Measurements from ENCODE around the gene KCNJ10.

KCNJ10 gene

GRCh38 chr1:159949981-159950381 lies 120.0 kb downstream of the KCNJ10 start:
- FAIRE-seq (no peak), DNase-seq (ENCODE audit: insufficient read length) (no peak)
- TF ChIP-seq TAF1 (IDR thresholded peaks at IDR 0.05; ENCODE audit: borderline replicate concordance, low read depth, low read length), result no peak
- TF ChIP-seq POLR2A (IDR thresholded peaks at IDR 0.05; ENCODE audit: low read depth, low read length), result no peak
- TF ChIP-seq POLR2AphosphoS5 (IDR thresholded peaks at IDR 0.05; ENCODE audit: low read depth, low read length), result no peak

- FAIRE-seq, result no peak
- DNase-seq (ENCODE audit: insufficient read length), result no peak
- TF ChIP-seq POLR2AphosphoS5 (IDR thresholded peaks at IDR 0.05; ENCODE audit: low read depth, low read length), result no peak
- no peak for TF ChIP-seq POLR2A (IDR thresholded peaks at IDR 0.05; ENCODE audit: low read depth, low read length)
- TF ChIP-seq TAF1 (IDR thresholded peaks at IDR 0.05; ENCODE audit: borderline replicate concordance, low read depth, low read length), result no peak
These were observed 120.8 kb downstream of the KCNJ10 start for GRCh38 chr1:159949123-159949522.
